H1 (cell line): ENCODE measurements around the gene PTTG1IP. TPM values are rescaled to one million over a fixed set of nuclear protein-coding genes. Genes with fewer than 3 reads are reported as not detected.

ENCODE experiments used
- CTCF ChIA-PET: fragments of 300-600 bp; sonication (Branson Sonifier 250); formaldehyde crosslinking; loops from one replicate; lab custom pipeline; 2021; ENCODE audit not compliant: partially characterized antibody; lab: Charles Lee
- POLR2A ChIA-PET: fragments of 300-600 bp; sonication (Branson Sonifier 250); formaldehyde crosslinking; loops from one replicate; lab custom pipeline; 2021; ENCODE audit warnings: inconsistent platforms; ENCODE audit not compliant: partially characterized antibody; lab: Charles Lee
- DNase-seq, 2 experiments: peaks; one replicate each; pipeline versions ENCODE4 v3.0.0 to v3.0.0-alpha.2; 2010 to 2022; ENCODE audit warnings: low spot score in 2 of 2, low read depth in 1 of 2, mixed read lengths in 1 of 2
- FAIRE-seq: peaks from 2 replicates; lab custom pipeline; 2011; peaks lifted over from hg19 to GRCh38; lab: Jason Lieb, UNC
- H2AFZ ChIP-seq: 2 replicates; pipeline ENCODE4 v1.8.1; 2012; ENCODE audit warnings: low read length, inconsistent platforms
- H2AK5ac ChIP-seq: 2 replicates; pipeline ENCODE4 v1.6.1; 2013; ENCODE audit warnings: low read depth, low read length
- H2BK120ac ChIP-seq: replicated peaks from 2 replicates; pipeline ENCODE3; 2013; ENCODE audit warnings: low read depth, low read length, inconsistent platforms
- H2BK12ac ChIP-seq: 2 replicates; pipeline ENCODE4 v1.6.1; 2013; ENCODE audit warnings: low read depth, low read length
- H2BK15ac ChIP-seq: 2 replicates; pipeline ENCODE4 v1.6.1; 2013; ENCODE audit warnings: low read length
- H2BK20ac ChIP-seq: 2 replicates; pipeline ENCODE4 v1.6.1; 2013; ENCODE audit warnings: low read length
- H2BK5ac ChIP-seq: 2 replicates; pipeline ENCODE4 v1.6.1; 2013; ENCODE audit warnings: low read depth, low read length
- H3K14ac ChIP-seq: 2 replicates; pipeline ENCODE4 v1.6.1; 2013; ENCODE audit warnings: inconsistent platforms; ENCODE audit not compliant: insufficient read length
- H3K18ac ChIP-seq: 2 replicates; pipeline ENCODE4 v1.6.1; 2013; ENCODE audit warnings: low read length; ENCODE audit errors: extremely low read depth
- H3K23ac ChIP-seq: 2 replicates; pipeline ENCODE4 v1.6.1; 2013; ENCODE audit warnings: inconsistent platforms; ENCODE audit not compliant: insufficient read length
- H3K23me2 ChIP-seq: 2 replicates; pipeline ENCODE4 v1.6.1; 2013; ENCODE audit warnings: low read depth, low read length
- H3K27ac ChIP-seq: 2 replicates; pipeline ENCODE4 v1.6.1; 2011; ENCODE audit warnings: low read depth, low read length, inconsistent platforms
- H3K27me3 ChIP-seq, 4 experiments: replicated peaks in 1 of 4; 1 replicate in 1 of 4; 2 replicates in 3 of 4; pipeline versions ENCODE4 v1.6.1 to v1.8.1; 2011 to 2013; ENCODE audit warnings: low read length in 3 of 4, mild to moderate bottlenecking in 3 of 4, inconsistent platforms in 2 of 4, mixed read lengths in 2 of 4, moderate library complexity in 1 of 4; ENCODE audit not compliant: control insufficient read depth in 3 of 4, insufficient read depth in 3 of 4; ENCODE audit errors: extremely low read depth in 1 of 4
- H3K36me3 ChIP-seq, 4 experiments: 2 replicates each; pipeline versions ENCODE4 v1.6.1 to v1.8.1; 2011 to 2013; ENCODE audit warnings: mild to moderate bottlenecking in 4 of 4, low read length in 3 of 4, moderate library complexity in 2 of 4, control low read depth in 1 of 4, inconsistent platforms in 1 of 4; ENCODE audit not compliant: insufficient read depth in 4 of 4, control insufficient read depth in 2 of 4
- H3K4ac ChIP-seq: replicated peaks from 2 replicates; pipeline ENCODE3; 2013; ENCODE audit warnings: low read length, low read depth, mixed read lengths, inconsistent platforms; ENCODE audit not compliant: insufficient read length
- H3K4me1 ChIP-seq, 4 experiments: replicated peaks in 1 of 4; 1 replicate in 1 of 4; 2 replicates in 3 of 4; pipeline versions ENCODE4 v1.6.1 to v1.8.1; 2011 to 2013; ENCODE audit warnings: low read length in 3 of 4, inconsistent platforms in 2 of 4, mixed read lengths in 1 of 4; ENCODE audit not compliant: insufficient read depth in 4 of 4, control insufficient read depth in 3 of 4
- H3K4me2 ChIP-seq, 2 experiments: 2 replicates each; pipeline versions ENCODE4 v1.6.1 to v1.8.1; 2011 to 2013; ENCODE audit warnings: low read depth in 2 of 2, low read length in 2 of 2, control low read depth in 1 of 2, inconsistent platforms in 1 of 2, mild to moderate bottlenecking in 1 of 2; ENCODE audit not compliant: insufficient read depth in 1 of 2
- H3K4me3 ChIP-seq, 4 experiments: fragments of 200-600, 300-600 bp in 1 of 4; sonication (generic), shearing (Covaris generic), sonication (Bioruptor Twin) in 1 of 4; 2 replicates each; pipeline versions ENCODE4 v1.5.1 to v1.8.1; 2011 to 2016; ENCODE audit warnings: low read length in 4 of 4, low read depth in 3 of 4, control low read depth in 2 of 4, inconsistent platforms in 2 of 4, mild to moderate bottlenecking in 2 of 4, mixed read lengths in 1 of 4, moderate library complexity in 1 of 4; ENCODE audit not compliant: insufficient read depth in 2 of 4; ENCODE audit errors: extremely low read depth in 1 of 4
- H3K56ac ChIP-seq: replicated peaks from 2 replicates; pipeline ENCODE3; 2013; ENCODE audit warnings: low read depth, mild to moderate bottlenecking, mixed read lengths, low read length, inconsistent platforms; ENCODE audit not compliant: insufficient read length
- H3K79me1 ChIP-seq: 2 replicates; pipeline ENCODE4 v1.6.1; 2013; ENCODE audit warnings: low read depth, low read length, control low read depth
- H3K79me2 ChIP-seq, 2 experiments: 2 replicates each; pipeline versions ENCODE4 v1.6.1 to v1.8.1; 2012 to 2013; ENCODE audit warnings: low read length in 2 of 2, mild to moderate bottlenecking in 2 of 2, inconsistent platforms in 1 of 2; ENCODE audit not compliant: insufficient read depth in 2 of 2, control insufficient read depth in 1 of 2
- H3K9ac ChIP-seq, 4 experiments: replicated peaks in 1 of 4; 1 replicate in 1 of 4; 2 replicates in 3 of 4; pipeline versions ENCODE4 v1.6.1 to v1.8.1; 2011 to 2013; ENCODE audit warnings: low read depth in 3 of 4, low read length in 3 of 4, control low read depth in 2 of 4, mild to moderate bottlenecking in 2 of 4, moderate library complexity in 2 of 4, inconsistent platforms in 1 of 4; ENCODE audit errors: extremely low read depth in 1 of 4
- H3K9me3 ChIP-seq, 2 experiments: 2 replicates each; pipeline versions ENCODE4 v1.6.1 to v1.8.1; 2012 to 2013; ENCODE audit warnings: mild to moderate bottlenecking in 2 of 2, moderate library complexity in 2 of 2, control low read depth in 1 of 2, inconsistent platforms in 1 of 2, low read depth in 1 of 2, low read length in 1 of 2, mixed read lengths in 1 of 2; ENCODE audit not compliant: insufficient read depth in 2 of 2
- H4K20me1 ChIP-seq, 2 experiments: replicated peaks in 1 of 2; 2 replicates each; pipeline versions ENCODE3 to v1.8.1; 2011 to 2013; ENCODE audit warnings: inconsistent platforms in 2 of 2, low read length in 2 of 2, mild to moderate bottlenecking in 1 of 2; ENCODE audit not compliant: insufficient read depth in 2 of 2, control insufficient read depth in 1 of 2
- H4K5ac ChIP-seq: 2 replicates; pipeline ENCODE4 v1.6.1; 2013; ENCODE audit warnings: low read length, low read depth, mixed read lengths, inconsistent platforms; ENCODE audit not compliant: insufficient read length
- H4K8ac ChIP-seq: 2 replicates; pipeline ENCODE4 v1.8.0; 2013; ENCODE audit warnings: mild to moderate bottlenecking, moderate library complexity, low read length, inconsistent platforms; ENCODE audit not compliant: insufficient read depth; ENCODE audit errors: extremely low read depth
- H4K91ac ChIP-seq: replicated peaks from 2 replicates; pipeline ENCODE3; 2013; ENCODE audit warnings: low read length, mixed read lengths, inconsistent platforms; ENCODE audit not compliant: insufficient read length
- TAF7 ChIP-seq: optimal IDR thresholded peaks from 2 replicates; pipeline ENCODE3; 2011; ENCODE audit warnings: low read depth, mild to moderate bottlenecking, inconsistent platforms, low read length, moderate library complexity, borderline replicate concordance
- WGBS, 2 experiments: shearing (Covaris generic) in 1 of 2; methylation state at CpG; one replicate each; pipeline versions ENCODE4 v1.1.6 to v1.1.7; 2013 to 2015; ENCODE audit warnings: low lambda C conversion rate in 2 of 2, mixed read lengths in 2 of 2, inconsistent platforms in 1 of 2, low coverage in 1 of 2, missing lambda C conversion rate in 1 of 2; ENCODE audit not compliant: insufficient replicate concordance in 2 of 2, insufficient coverage in 1 of 2, insufficient read length in 1 of 2; ENCODE audit errors: extremely low coverage in 1 of 2, missing lambda C conversion rate in 1 of 2; 5-methylcytosine and 5-hydroxymethylcytosine counted together
- polyA plus RNA-seq, 7 experiments: library from polyadenylated mRNA; depleted of rRNA in 3 of 7; stranded (reverse) in 5 of 7; unstranded in 2 of 7; fragments of >200 nt in 5 of 7; fragments of 200-250 nt in 2 of 7; gene quantifications; 1 replicate in 5 of 7; 2 replicates in 1 of 7; 4 replicates in 1 of 7; pipeline versions ENCODE4 v1.2.1 to v1.2.3, GENCODE V29; 2011 to 2013; ENCODE audit warnings: missing spikeins in 2 of 7, mixed read lengths in 2 of 7
- total RNA-seq: library from RNA; stranded (reverse); fragmentation: NEBNext Ultra II Directional; extraction: Animal tissue kit (Norgen Biotek cat#: 25700); gene quantifications from 2 replicates; pipeline ENCODE4 v1.2.1, GENCODE V29; 2021
- TF ChIP-seq, protein P1 (sequence below), 3 experiments: IDR thresholded peaks; 1 replicate in 2 of 3; 2 replicates in 1 of 3; pipeline versions ENCODE4 v1.5.1 to v1.6.1; 2011; ENCODE audit warnings: low read length in 3 of 3, mild to moderate bottlenecking in 3 of 3, inconsistent platforms in 2 of 3, low read depth in 1 of 3, moderate library complexity in 1 of 3; ENCODE audit not compliant: insufficient read depth in 1 of 3; ENCODE audit errors: control extremely low read depth in 1 of 3

Gene PTTG1IP
- total and polyA plus RNA-seq, 2 of the 8 experiments (the other 6 are each of a cell fraction or from before 2014, with no cell fraction given) = 90.8 to 130 TPM

- Histone ChIP-seq H4K91ac (no peak overlapping the region), H3K79me2 (no peaks in the 10 kb centered on the region), H2AFZ (no peak overlapping the region), H3K56ac (no peak overlapping the region), H3K36me3 (no peaks in the 10 kb centered on the region; a peak in 1 of 8 replicates), H3K4me1 (no peaks in the 10 kb centered on the region; a peak in 2 of 7 replicates), H3K79me1 (no peaks in the 10 kb centered on the region), H3K4me3 (no peak overlapping the region), H2AK5ac (no peak overlapping the region), H2BK20ac (no peak overlapping the region), H3K4me2 (no peak overlapping the region), H3K4ac (no peak overlapping the region), H3K18ac (no peak overlapping the region), H3K27me3 (no peaks in the 10 kb centered on the region), H2BK5ac (no peak overlapping the region), H3K9me3 (no peaks in the 10 kb centered on the region), H3K23me2 (no peaks in the 10 kb centered on the region; the same call in 1 of the 2 replicates), H4K5ac (no peak overlapping the region), H3K23ac (no peak overlapping the region), H2BK120ac (no peak overlapping the region), H3K27ac (no peak overlapping the region), H2BK15ac (no peak overlapping the region), H2BK12ac (no peak overlapping the region), H3K9ac (no peak overlapping the region), H4K8ac (peak overlapping the region; percentile 57; the same call in 1 of the 2 replicates), H3K14ac (no peak overlapping the region), H4K20me1 (no peaks in the 10 kb centered on the region)
- DNase-seq (no peak), FAIRE-seq (no peak)
- ChIA-PET POLR2A (interaction anchor here (2.0 kb wide), 1 partner anchor 10 kb away, joined by 5 read pairs; no protein-coding TSS in a partner anchor), CTCF (interaction anchor here (0.6 to 1.7 kb wide), 3 partner anchors 10 to 113 kb away, joined by 3 read pairs; no protein-coding TSS in a partner anchor)
- TF ChIP-seq, protein P1, sequence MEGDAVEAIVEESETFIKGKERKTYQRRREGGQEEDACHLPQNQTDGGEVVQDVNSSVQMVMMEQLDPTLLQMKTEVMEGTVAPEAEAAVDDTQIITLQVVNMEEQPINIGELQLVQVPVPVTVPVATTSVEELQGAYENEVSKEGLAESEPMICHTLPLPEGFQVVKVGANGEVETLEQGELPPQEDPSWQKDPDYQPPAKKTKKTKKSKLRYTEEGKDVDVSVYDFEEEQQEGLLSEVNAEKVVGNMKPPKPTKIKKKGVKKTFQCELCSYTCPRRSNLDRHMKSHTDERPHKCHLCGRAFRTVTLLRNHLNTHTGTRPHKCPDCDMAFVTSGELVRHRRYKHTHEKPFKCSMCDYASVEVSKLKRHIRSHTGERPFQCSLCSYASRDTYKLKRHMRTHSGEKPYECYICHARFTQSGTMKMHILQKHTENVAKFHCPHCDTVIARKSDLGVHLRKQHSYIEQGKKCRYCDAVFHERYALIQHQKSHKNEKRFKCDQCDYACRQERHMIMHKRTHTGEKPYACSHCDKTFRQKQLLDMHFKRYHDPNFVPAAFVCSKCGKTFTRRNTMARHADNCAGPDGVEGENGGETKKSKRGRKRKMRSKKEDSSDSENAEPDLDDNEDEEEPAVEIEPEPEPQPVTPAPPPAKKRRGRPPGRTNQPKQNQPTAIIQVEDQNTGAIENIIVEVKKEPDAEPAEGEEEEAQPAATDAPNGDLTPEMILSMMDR (IDR thresholded peaks at IDR 0.05; ENCODE audit: control extremely low read depth in 1 of 3, insufficient read depth in 1 of 3, low read depth in 1 of 3, low read length in 3 of 3) = peak in 1 of 3 experiments; percentile 6; a peak in 1 of 4 replicates
- TF ChIP-seq TAF7 = no peak
- WGBS, 2 experiments = 90% methylated on average over 8 of the region's 13 CpGs; no CpG with 5 or more reads in 1 of the 2 experiments
Measured at GRCh38 chr21:44837537-44837936, 36.0 kb downstream of the PTTG1IP start.
